Measurements from ENCODE around the gene DCTPP1. TPM values are rescaled to one million over a fixed set of nuclear protein-coding genes. Genes with fewer than 3 reads are reported as not detected.

DCTPP1 gene
- total and polyA plus RNA-seq, 9 of the 15 experiments (the other 6 are each of a cell fraction or from before 2014, with no cell fraction given): 45.0 to 132 (median 80.6) TPM

- no peak for TF ChIP-seq TSHZ1 (CRISPR knock-in tag; IDR thresholded peaks at IDR 0.05)
- no peak for TF ChIP-seq GABPB2 (CRISPR knock-in tag; conservative IDR thresholded peaks at IDR 0.05)
- TF ChIP-seq RBFOX2 (IDR thresholded peaks at IDR 0.05; ENCODE audit: low read depth, low read length): no peak
- no peak for TF ChIP-seq HDAC2 (IDR thresholded peaks at IDR 0.05)
- peak; percentile 80; the same call in 1 of the 2 replicates for TF ChIP-seq HDAC8 (tag; IDR thresholded peaks at IDR 0.05)
- TF ChIP-seq ZFP30 (CRISPR knock-in tag; IDR thresholded peaks at IDR 0.05; ENCODE audit: borderline replicate concordance): no peak
- no peak for TF ChIP-seq ZNF699 (CRISPR knock-in tag; IDR thresholded peaks at IDR 0.05; ENCODE audit: insufficient replicate concordance)
- no peak for TF ChIP-seq FOS (IDR thresholded peaks at IDR 0.05; ENCODE audit: extremely low read depth, insufficient read length)
- no peak for TF ChIP-seq FOXM1 (IDR thresholded peaks at IDR 0.05; ENCODE audit: low read depth)
- TF ChIP-seq FOXM1 (CRISPR knock-in tag; IDR thresholded peaks at IDR 0.05; ENCODE audit: low read depth): 0 out of 2 replicates have a peak, but pooled peaks have one; percentile 27
- TF ChIP-seq ZFPM2 (CRISPR knock-in tag; IDR thresholded peaks at IDR 0.05): no peak
- TF ChIP-seq RCOR1 (IDR thresholded peaks at IDR 0.05; ENCODE audit: borderline replicate concordance in 1 of 2, low read depth in 2 of 2, low read length in 2 of 2): no peak
- TF ChIP-seq WHSC1 (IDR thresholded peaks at IDR 0.05; ENCODE audit: low read length): no peak
- no peak for TF ChIP-seq BHLHE40 (IDR thresholded peaks at IDR 0.05; ENCODE audit: low read length)
- TF ChIP-seq ZBTB9 (CRISPR knock-in tag; IDR thresholded peaks at IDR 0.05): no peak
- peak; percentile 93; the same call in 1 of the 2 replicates for TF ChIP-seq MYC (IDR thresholded peaks at IDR 0.05; ENCODE audit: low read depth, low read length)
- TF ChIP-seq MYC (CRISPR knock-in tag; IDR thresholded peaks at IDR 0.05; ENCODE audit: borderline replicate concordance, low read depth): peak; percentile 88
- TF ChIP-seq ZNF232 (CRISPR knock-in tag; IDR thresholded peaks at IDR 0.05): no peak
- no peak for TF ChIP-seq PURB (CRISPR knock-in tag; IDR thresholded peaks at IDR 0.05; ENCODE audit: low read depth)
- TF ChIP-seq ZBTB49 (CRISPR knock-in tag; IDR thresholded peaks at IDR 0.05; ENCODE audit: borderline replicate concordance): no peak
- TF ChIP-seq ZBTB17 (CRISPR knock-in tag; IDR thresholded peaks at IDR 0.05): no peak
- no peak for TF ChIP-seq ZNF785 (CRISPR knock-in tag; IDR thresholded peaks at IDR 0.05)
- no peak for TF ChIP-seq NCOA2 (IDR thresholded peaks at IDR 0.05; ENCODE audit: partially characterized antibody in 2 of 2)
- peak; percentile 67; the same call in 1 of the 2 replicates for TF ChIP-seq RNF2 (IDR thresholded peaks at IDR 0.05)
These were observed 669 bp upstream of the DCTPP1 start (continued) for GRCh38 chr16:30430428-30430970.

All from K562 (cell line).